RPMI8226 (cell line): ENCODE measurements around the gene ASCC3.
"Not testable (repeated sequence)": the region's sequence is repeated elsewhere in the genome, so short reads cannot be mapped to it uniquely, and the experiment has no call there.

Experiments used
- DNase-seq: peaks from one replicate; pipeline ENCODE4 v3.0.0-alpha.2; 2015

Gene ASCC3

GRCh38 chr6:100803264-100804045 lies 77.7 kb downstream of the ASCC3 start:
- no peak for DNase-seq

GRCh38 chr6:100801036-100801435 lies 80.1 kb downstream of the ASCC3 start:
- DNase-seq = no peak

- DNase-seq = no peak
Measured at GRCh38 chr6:100796049-100796823, 84.9 kb downstream of the ASCC3 start.

- DNase-seq = no peak
Measured at GRCh38 chr6:100790084-100790483, 91.0 kb downstream of the ASCC3 start.

- no peak for DNase-seq
Measured at GRCh38 chr6:100785982-100786381, 95.1 kb downstream of the ASCC3 start.

- DNase-seq = no peak
Measured at GRCh38 chr6:100780648-100781047, 100.5 kb downstream of the ASCC3 start.

- no peak for DNase-seq
Measured at GRCh38 chr6:100775667-100776066, 105.5 kb downstream of the ASCC3 start.

GRCh38 chr6:100774681-100775080 lies 106.4 kb downstream of the ASCC3 start:
- no peak for DNase-seq

GRCh38 chr6:100768816-100769351 lies 112.2 kb downstream of the ASCC3 start:
- DNase-seq = no peak

- DNase-seq = no peak
Measured at GRCh38 chr6:100763617-100764241, 117.4 kb downstream of the ASCC3 start.

GRCh38 chr6:100761841-100762240 lies 119.3 kb downstream of the ASCC3 start:
- no peak for DNase-seq

- not testable (repeated sequence) for DNase-seq
Measured at GRCh38 chr6:100758386-100758785, 122.7 kb downstream of the ASCC3 start.

- DNase-seq = no peak
Measured at GRCh38 chr6:100753421-100753820, 127.7 kb downstream of the ASCC3 start.

GRCh38 chr6:100751590-100751989 lies 129.5 kb downstream of the ASCC3 start:
- no peak for DNase-seq

- DNase-seq = no peak
Measured at GRCh38 chr6:100745419-100746041, 135.6 kb downstream of the ASCC3 start.

GRCh38 chr6:100740439-100740838 lies 140.7 kb downstream of the ASCC3 start:
- no peak for DNase-seq

- not testable (repeated sequence) for DNase-seq
Measured at GRCh38 chr6:100737720-100738119, 143.4 kb downstream of the ASCC3 start.

GRCh38 chr6:100731411-100731810 lies 149.7 kb downstream of the ASCC3 start:
- DNase-seq = no peak

GRCh38 chr6:100730001-100730980 lies 150.8 kb downstream of the ASCC3 start:
- DNase-seq = no peak

GRCh38 chr6:100726666-100727065 lies 154.5 kb downstream of the ASCC3 start:
- DNase-seq = no peak

- DNase-seq = no peak
Measured at GRCh38 chr6:100724696-100725095, 156.4 kb downstream of the ASCC3 start.

GRCh38 chr6:100724222-100724621 lies 156.9 kb downstream of the ASCC3 start:
- no peak for DNase-seq
